Upper lobe of left lung (tissue), 6 donors: ENCODE results near the gene BGN. TPM values are rescaled to one million over a fixed set of nuclear protein-coding genes. Genes with fewer than 3 reads are reported as not detected.

ENCODE experiments used
- ATAC-seq, 2 donors: fragments of 200-7000 bp; cut with Tn5 transposase; one replicate each; pipeline ENCODE4 v1.9.1; 2022; ENCODE audit warnings: mild to moderate bottlenecking in 2 of 2, moderate library complexity in 2 of 2; ENCODE audit not compliant: low FRiP score in 2 of 2
- DNase-seq, 2 donors: peaks; one replicate each; pipeline ENCODE4 v3.0.0-alpha.2; 2019 to 2020
- H3K27ac ChIP-seq, 4 donors: fragments of 200-600 bp; sonication (generic); one replicate each; pipeline ENCODE4 v1.5.1; 2016 to 2019
- H3K27me3 ChIP-seq, 4 donors: fragments of 200-600 bp; sonication (generic); one replicate each; pipeline ENCODE4 v1.5.1; 2017 to 2019
- H3K36me3 ChIP-seq, 4 donors: fragments of 200-600 bp; sonication (generic); one replicate each; pipeline ENCODE4 v1.5.1; 2016 to 2019
- H3K4me1 ChIP-seq, 4 donors: fragments of 200-600 bp; sonication (generic); one replicate each; pipeline ENCODE4 v1.5.1; 2018 to 2019
- H3K4me3 ChIP-seq, 4 donors: fragments of 200-600 bp; sonication (generic); one replicate each; pipeline ENCODE4 v1.5.1; 2017 to 2019; ENCODE audit warnings: mild to moderate bottlenecking in 2 of 4, moderate library complexity in 1 of 4
- H3K9me3 ChIP-seq, 4 donors: fragments of 200-600 bp; sonication (generic); one replicate each; pipeline ENCODE4 v1.5.1; 2018 to 2019
- CTCF ChIP-seq, 6 experiments: fragments of 450-650 bp in 4 of 6; fragments of 200-600 bp in 2 of 6; sonication (generic) in 2 of 6; IDR thresholded peaks; one replicate each; pipeline ENCODE4 v1.5.1; 2016 to 2019; ENCODE audit warnings: antibody characterized with exemption in 6 of 6
- EP300 ChIP-seq, 4 donors: sonication (generic); formaldehyde crosslinking; IDR thresholded peaks; one replicate each; pipeline ENCODE4 v1.5.1; 2017; ENCODE audit warnings: antibody characterized with exemption in 4 of 4, control low read depth in 2 of 4
- POLR2A ChIP-seq, 4 donors: fragments of 450-650 bp; IDR thresholded peaks; one replicate each; pipeline ENCODE4 v1.5.1; 2016 to 2017; ENCODE audit warnings: antibody characterized with exemption in 4 of 4, mild to moderate bottlenecking in 2 of 4
- POLR2AphosphoS5 ChIP-seq, 2 donors: sonication (generic); formaldehyde crosslinking; IDR thresholded peaks; one replicate each; pipeline ENCODE4 v1.5.1; 2017; ENCODE audit warnings: antibody characterized with exemption in 2 of 2
- WGBS, 2 donors: methylation state at CpG; one replicate each; pipeline ENCODE4 v1.1.5; 2017 to 2018; 5-methylcytosine and 5-hydroxymethylcytosine counted together
- total RNA-seq, 6 donors: library from RNA; depleted of rRNA in 4 of 6; stranded (reverse); fragments of >200 nt in 4 of 6; gene quantifications; one replicate each; pipeline versions ENCODE4 v1.1.0 to v1.2.1, GENCODE V29; 2016 to 2021
- donor health status: DM: no; HTN: no; CAD: no; lungs with moderate emphysema.
- donor health status: DM: no; HTN: yes; CAD: no; lungs with severe emphysema.

BGN gene
- total RNA-seq, 6 donors from 2014 or later: 13.0 to 251 (median 86.3) TPM

- peaks cover 0 to 9% (median 5%) of the 10 kb centered on the region in 4 donors for H3K36me3 ChIP-seq
- no peak overlapping the region for H3K4me3 ChIP-seq
- H3K9me3 ChIP-seq: no peaks in the 10 kb centered on the region
- no peaks in the 10 kb centered on the region for H3K27me3 ChIP-seq
- no peak overlapping the region for H3K27ac ChIP-seq
- no peak for ATAC-seq
- no peaks in the 10 kb centered on the region for H3K4me1 ChIP-seq
- no peak for TF ChIP-seq POLR2AphosphoS5 (IDR thresholded peaks at IDR 0.05)
- TF ChIP-seq EP300 (IDR thresholded peaks at IDR 0.05): no peak
- TF ChIP-seq CTCF (IDR thresholded peaks at IDR 0.05): no peak
- TF ChIP-seq POLR2A (IDR thresholded peaks at IDR 0.05): no peak
- no peak for DNase-seq
- WGBS, 2 donors: 84% methylated on average over 17 of the region's 17 CpGs; no CpG with 5 or more reads in 1 of the 2 donors
Measured at GRCh38 chrX:153446950-153447580, 47.7 kb upstream of the BGN start.

DNA sequence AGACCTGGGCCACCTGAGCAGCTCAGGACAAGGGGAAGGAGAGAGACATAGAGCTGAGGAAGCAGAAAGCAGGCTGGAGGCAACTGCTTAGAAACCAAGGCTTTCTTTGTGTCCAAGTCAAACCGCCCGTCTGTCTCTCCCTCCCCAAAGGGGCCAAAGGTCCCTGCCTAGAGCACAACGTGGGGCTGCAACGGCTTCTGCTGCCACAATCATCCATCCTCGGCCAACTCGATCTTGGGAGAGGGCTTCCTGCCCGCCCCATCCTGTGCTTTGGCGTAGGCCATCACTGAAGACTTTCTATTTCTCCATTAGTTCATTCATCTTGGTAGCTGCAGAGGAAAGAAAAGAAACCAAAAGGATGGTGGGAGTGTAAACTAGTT is 47.2 kb upstream of the BGN start:
- TF ChIP-seq CTCF (IDR thresholded peaks at IDR 0.05): no peak
- TF ChIP-seq EP300 (IDR thresholded peaks at IDR 0.05): no peak
- TF ChIP-seq POLR2A (IDR thresholded peaks at IDR 0.05): no peak
- TF ChIP-seq POLR2AphosphoS5 (IDR thresholded peaks at IDR 0.05): no peak
- H3K9me3 ChIP-seq: no peaks in the 10 kb centered on the region
- H3K36me3 ChIP-seq: peaks cover 0 to 9% (median 5%) of the 10 kb centered on the region in 4 donors
- no peak overlapping the region for H3K4me3 ChIP-seq
- no peaks in the 10 kb centered on the region for H3K27me3 ChIP-seq
- DNase-seq (no peak), ATAC-seq (no peak)
- no peak overlapping the region for H3K27ac ChIP-seq
- H3K4me1 ChIP-seq: no peaks in the 10 kb centered on the region
- 84 to 100% methylated on average over 1 to 8 of the region's 8 CpGs for WGBS, 2 donors

GRCh38 chrX:153448556-153449367 is 46.0 kb upstream of the BGN start:
- H3K27me3 ChIP-seq: no peaks in the 10 kb centered on the region
- 93 to 96% methylated on average over 4 to 21 of the region's 21 CpGs for WGBS, 2 donors
- no peaks in the 10 kb centered on the region for H3K9me3 ChIP-seq
- H3K4me3 ChIP-seq: no peak overlapping the region
- peaks cover 0 to 9% (median 5%) of the 10 kb centered on the region in 4 donors for H3K36me3 ChIP-seq
- H3K4me1 ChIP-seq: no peaks in the 10 kb centered on the region
- no peak overlapping the region for H3K27ac ChIP-seq
- TF ChIP-seq EP300 (IDR thresholded peaks at IDR 0.05): no peak
- TF ChIP-seq CTCF (IDR thresholded peaks at IDR 0.05): no peak
- no peak for TF ChIP-seq POLR2AphosphoS5 (IDR thresholded peaks at IDR 0.05)
- TF ChIP-seq POLR2A (IDR thresholded peaks at IDR 0.05): no peak
- DNase-seq: no peak
- ATAC-seq: no peak

- H3K9me3 ChIP-seq: no peaks in the 10 kb centered on the region
- no peaks in the 10 kb centered on the region for H3K27me3 ChIP-seq
- 80 to 98% methylated on average over 5 to 15 of the region's 15 CpGs for WGBS, 2 donors
- DNase-seq (no peak), ATAC-seq (no peak)
- H3K4me3 ChIP-seq: no peak overlapping the region
- H3K27ac ChIP-seq: no peak overlapping the region
- no peaks in the 10 kb centered on the region for H3K4me1 ChIP-seq
- peaks cover 0 to 16% (median 7%) of the 10 kb centered on the region in 4 donors for H3K36me3 ChIP-seq
- TF ChIP-seq POLR2A (IDR thresholded peaks at IDR 0.05) (no peak), CTCF (IDR thresholded peaks at IDR 0.05) (no peak), EP300 (IDR thresholded peaks at IDR 0.05) (no peak), POLR2AphosphoS5 (IDR thresholded peaks at IDR 0.05) (no peak)
Measured at GRCh38 chrX:153449368-153450113, 45.2 kb upstream of the BGN start.
